Measurements from ENCODE around the gene GNB1.

Gene GNB1

GRCh38 chr1:1916851-1917251, 26.0 kb upstream of the GNB1 start:
- no peak overlapping the region for H3K27ac ChIP-seq
- TF ChIP-seq CTCF (conservative IDR thresholded peaks at IDR 0.05), result no peak

- no peak for TF ChIP-seq CTCF (conservative IDR thresholded peaks at IDR 0.05)
- no peak overlapping the region for H3K27ac ChIP-seq
These were observed 25.3 kb upstream of the GNB1 start for GRCh38 chr1:1915911-1916840.

- H3K27ac ChIP-seq, result no peak within 1 kb of the TSS
- no peak for TF ChIP-seq CTCF (conservative IDR thresholded peaks at IDR 0.05)
These were observed 24.2 kb upstream of the GNB1 start, which contains the start of gene CALML6 for GRCh38 chr1:1914971-1915692. CALML6 (plus strand) TSS chr1:1915260; CDS start chr1:1915281, 21 bp downstream.

GRCh38 chr1:1914101-1914970, 23.4 kb upstream of the GNB1 start:
- H3K27ac ChIP-seq, result no peak overlapping the region
- no peak for TF ChIP-seq CTCF (conservative IDR thresholded peaks at IDR 0.05)

GRCh38 chr1:1911350-1912041, 20.6 kb upstream of the GNB1 start:
- no peak for TF ChIP-seq CTCF (conservative IDR thresholded peaks at IDR 0.05)

GRCh38 chr1:1910651-1911331, 19.9 kb upstream of the GNB1 start:
- no peak for TF ChIP-seq CTCF (conservative IDR thresholded peaks at IDR 0.05)
- no peak overlapping the region for H3K27ac ChIP-seq

More at GRCh38 chr1:1911350-1912041, 20.6 kb upstream of the GNB1 start:
- no peak overlapping the region for H3K27ac ChIP-seq

Data from VCaP (cell line).